ENCODE measurements around the gene MIXL1.
"Not testable (repeated sequence)": the region's sequence is repeated elsewhere in the genome, so short reads cannot be mapped to it uniquely, and the experiment has no call there.

The MIXL1 gene

GRCh38 chr1:226248091-226248490, 24.6 kb downstream of the MIXL1 start:
- no peak for TF ChIP-seq CTCF (IDR thresholded peaks at IDR 0.05; ENCODE audit: extremely low read depth, insufficient read depth, missing control alignments)
- DNase-seq (ENCODE audit: low spot score), result no peak
- in situ Hi-C loops (cut with MboI; ENCODE audit: low pct_unique_long_range_greater_than_20kb, low sequenced_read_pairs, unreplicated experiment), result no loop called here

GRCh38 chr1:226248796-226249195, 25.3 kb downstream of the MIXL1 start:
- in situ Hi-C loops (cut with MboI; ENCODE audit: low pct_unique_long_range_greater_than_20kb, low sequenced_read_pairs, unreplicated experiment), result no loop called here
- DNase-seq (ENCODE audit: low spot score), result no peak
- TF ChIP-seq CTCF (IDR thresholded peaks at IDR 0.05; ENCODE audit: extremely low read depth, insufficient read depth, missing control alignments), result no peak

- in situ Hi-C loops (cut with MboI; ENCODE audit: low pct_unique_long_range_greater_than_20kb, low sequenced_read_pairs, unreplicated experiment), result no loop called here
- no peak for TF ChIP-seq CTCF (IDR thresholded peaks at IDR 0.05; ENCODE audit: extremely low read depth, insufficient read depth, missing control alignments)
- no peak for DNase-seq (ENCODE audit: low spot score)
Observed at GRCh38 chr1:226250511-226250910, 27.0 kb downstream of the MIXL1 start.

- in situ Hi-C loops (cut with MboI; ENCODE audit: low pct_unique_long_range_greater_than_20kb, low sequenced_read_pairs, unreplicated experiment), result not testable (repeated sequence)
Observed at GRCh38 chr1:226252841-226253240, 29.4 kb downstream of the MIXL1 start.

GRCh38 chr1:226253933-226254332, 30.5 kb downstream of the MIXL1 start:
- in situ Hi-C loops (cut with MboI; ENCODE audit: low pct_unique_long_range_greater_than_20kb, low sequenced_read_pairs, unreplicated experiment), result no loop called here
- no peak for TF ChIP-seq CTCF (IDR thresholded peaks at IDR 0.05; ENCODE audit: extremely low read depth, insufficient read depth, missing control alignments)
- DNase-seq (ENCODE audit: low spot score), result no peak

More at GRCh38 chr1:226252841-226253240, 29.4 kb downstream of the MIXL1 start:
- DNase-seq (ENCODE audit: low spot score), result not testable (repeated sequence)

- in situ Hi-C loops (cut with MboI; ENCODE audit: low pct_unique_long_range_greater_than_20kb, low sequenced_read_pairs, unreplicated experiment), result no loop called here
- TF ChIP-seq CTCF (IDR thresholded peaks at IDR 0.05; ENCODE audit: extremely low read depth, insufficient read depth, missing control alignments), result no peak
- no peak for DNase-seq (ENCODE audit: low spot score)
Observed at GRCh38 chr1:226255380-226255779, 31.9 kb downstream of the MIXL1 start.

GRCh38 chr1:226261818-226262217, 38.4 kb downstream of the MIXL1 start:
- no peak for DNase-seq (ENCODE audit: low spot score)
- no peak for TF ChIP-seq CTCF (IDR thresholded peaks at IDR 0.05; ENCODE audit: extremely low read depth, insufficient read depth, missing control alignments)
- in situ Hi-C loops (cut with MboI; ENCODE audit: low pct_unique_long_range_greater_than_20kb, low sequenced_read_pairs, unreplicated experiment), result no loop called here
